ENCODE results near the gene NOXO1. TPM values are rescaled to one million over a fixed set of nuclear protein-coding genes. Genes with fewer than 3 reads are reported as not detected.

The NOXO1 gene
- total RNA-seq, 1 donor from 2014 or later = 1.5 TPM

GRCh38 chr16:2006317-2006716 lies 25.0 kb upstream of the NOXO1 start:
- peaks cover 2% of the 10 kb centered on the region for H3K36me3 Mint-ChIP-seq (ENCODE audit: insufficient read depth)
- peak overlapping the region; percentile 29 for H3K4me3 Mint-ChIP-seq (ENCODE audit: low read depth)
- H3K4me1 Mint-ChIP-seq (ENCODE audit: low read depth) = peaks cover 21% of the 10 kb centered on the region
- H3K27me3 Mint-ChIP-seq = no peaks in the 10 kb centered on the region
- TF ChIP-seq, protein P1, sequence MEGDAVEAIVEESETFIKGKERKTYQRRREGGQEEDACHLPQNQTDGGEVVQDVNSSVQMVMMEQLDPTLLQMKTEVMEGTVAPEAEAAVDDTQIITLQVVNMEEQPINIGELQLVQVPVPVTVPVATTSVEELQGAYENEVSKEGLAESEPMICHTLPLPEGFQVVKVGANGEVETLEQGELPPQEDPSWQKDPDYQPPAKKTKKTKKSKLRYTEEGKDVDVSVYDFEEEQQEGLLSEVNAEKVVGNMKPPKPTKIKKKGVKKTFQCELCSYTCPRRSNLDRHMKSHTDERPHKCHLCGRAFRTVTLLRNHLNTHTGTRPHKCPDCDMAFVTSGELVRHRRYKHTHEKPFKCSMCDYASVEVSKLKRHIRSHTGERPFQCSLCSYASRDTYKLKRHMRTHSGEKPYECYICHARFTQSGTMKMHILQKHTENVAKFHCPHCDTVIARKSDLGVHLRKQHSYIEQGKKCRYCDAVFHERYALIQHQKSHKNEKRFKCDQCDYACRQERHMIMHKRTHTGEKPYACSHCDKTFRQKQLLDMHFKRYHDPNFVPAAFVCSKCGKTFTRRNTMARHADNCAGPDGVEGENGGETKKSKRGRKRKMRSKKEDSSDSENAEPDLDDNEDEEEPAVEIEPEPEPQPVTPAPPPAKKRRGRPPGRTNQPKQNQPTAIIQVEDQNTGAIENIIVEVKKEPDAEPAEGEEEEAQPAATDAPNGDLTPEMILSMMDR (IDR thresholded peaks at IDR 0.05; ENCODE audit: unreplicated experiment) = no peak
- H3K27ac Mint-ChIP-seq = no peak overlapping the region
- H3K9me3 Mint-ChIP-seq (ENCODE audit: low read depth) = no peaks in the 10 kb centered on the region
- DNase-seq (ENCODE audit: low spot score, unreplicated experiment) = no peak

- H3K27ac Mint-ChIP-seq = no peak overlapping the region
- H3K9me3 Mint-ChIP-seq (ENCODE audit: low read depth) = no peaks in the 10 kb centered on the region
- TF ChIP-seq, protein P1 (IDR thresholded peaks at IDR 0.05; ENCODE audit: unreplicated experiment) = no peak
- DNase-seq (ENCODE audit: low spot score, unreplicated experiment) = no peak
- H3K4me3 Mint-ChIP-seq (ENCODE audit: low read depth) = no peak overlapping the region
- H3K27me3 Mint-ChIP-seq = no peaks in the 10 kb centered on the region
- peaks cover 4% of the 10 kb centered on the region for H3K36me3 Mint-ChIP-seq (ENCODE audit: insufficient read depth)
- peaks cover 21% of the 10 kb centered on the region for H3K4me1 Mint-ChIP-seq (ENCODE audit: low read depth)
Observed at GRCh38 chr16:2005646-2006045, 24.4 kb upstream of the NOXO1 start.

GRCh38 chr16:2004795-2005517 lies 23.7 kb upstream of the NOXO1 start:
- TF ChIP-seq, protein P1 (IDR thresholded peaks at IDR 0.05; ENCODE audit: unreplicated experiment) = no peak
- Mint-ChIP-seq H3K4me3 (ENCODE audit: low read depth) (no peak overlapping the region), H3K36me3 (ENCODE audit: insufficient read depth) (peaks cover 4% of the 10 kb centered on the region), H3K27ac (no peak overlapping the region), H3K9me3 (ENCODE audit: low read depth) (no peaks in the 10 kb centered on the region), H3K4me1 (ENCODE audit: low read depth) (peaks cover 17% of the 10 kb centered on the region), H3K27me3 (no peaks in the 10 kb centered on the region)
- DNase-seq (ENCODE audit: low spot score, unreplicated experiment) = no peak

DNA sequence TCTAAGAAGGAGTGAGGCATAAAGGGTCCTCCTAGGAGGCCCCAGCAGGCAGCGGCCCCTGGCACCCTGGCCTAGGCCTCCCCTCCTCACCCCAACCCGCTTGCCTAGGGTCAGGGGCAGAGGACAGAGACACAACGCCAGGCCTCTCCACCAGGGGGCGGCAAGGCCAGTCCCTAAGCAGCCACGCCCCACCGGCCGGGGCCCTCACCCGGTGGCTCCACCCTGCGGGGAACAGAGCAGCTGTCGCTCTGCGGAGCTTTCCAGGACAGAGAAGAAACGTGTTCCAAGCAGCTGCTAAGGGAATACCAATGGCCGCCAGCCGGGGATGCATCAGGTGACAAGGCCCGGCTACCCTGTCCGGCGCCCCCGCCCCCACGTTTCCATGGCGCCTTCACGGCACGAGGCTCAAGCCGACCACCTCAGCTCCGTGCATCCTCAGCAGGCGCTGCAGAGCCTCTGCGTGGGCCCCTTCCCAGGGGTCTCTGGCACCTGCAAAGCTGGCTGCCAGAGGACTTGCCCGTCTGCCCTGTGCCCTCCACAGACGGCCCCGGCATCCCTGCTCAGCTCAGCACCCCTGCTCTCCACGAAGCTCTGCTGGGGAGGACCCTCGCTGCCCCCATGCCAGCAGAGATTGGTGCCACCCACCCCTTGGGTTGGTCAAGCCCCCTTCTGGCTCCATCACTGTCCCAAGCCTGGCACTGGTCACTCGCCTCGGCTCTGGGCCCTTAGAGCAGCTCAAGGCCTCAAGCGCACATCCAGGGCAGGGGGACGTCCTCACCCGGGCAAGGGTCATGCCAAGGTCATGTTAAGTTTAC lies 22.8 kb upstream of the NOXO1 start:
- peak; percentile 93 for DNase-seq (ENCODE audit: low spot score, unreplicated experiment)
- Mint-ChIP-seq H3K9me3 (ENCODE audit: low read depth) (no peaks in the 10 kb centered on the region), H3K27me3 (no peaks in the 10 kb centered on the region), H3K36me3 (ENCODE audit: insufficient read depth) (peaks cover 4% of the 10 kb centered on the region), H3K27ac (no peak overlapping the region), H3K4me1 (ENCODE audit: low read depth) (peaks cover 17% of the 10 kb centered on the region), H3K4me3 (ENCODE audit: low read depth) (no peak overlapping the region)
- TF ChIP-seq, protein P1 (IDR thresholded peaks at IDR 0.05; ENCODE audit: unreplicated experiment) = peak; percentile 97

DNA sequence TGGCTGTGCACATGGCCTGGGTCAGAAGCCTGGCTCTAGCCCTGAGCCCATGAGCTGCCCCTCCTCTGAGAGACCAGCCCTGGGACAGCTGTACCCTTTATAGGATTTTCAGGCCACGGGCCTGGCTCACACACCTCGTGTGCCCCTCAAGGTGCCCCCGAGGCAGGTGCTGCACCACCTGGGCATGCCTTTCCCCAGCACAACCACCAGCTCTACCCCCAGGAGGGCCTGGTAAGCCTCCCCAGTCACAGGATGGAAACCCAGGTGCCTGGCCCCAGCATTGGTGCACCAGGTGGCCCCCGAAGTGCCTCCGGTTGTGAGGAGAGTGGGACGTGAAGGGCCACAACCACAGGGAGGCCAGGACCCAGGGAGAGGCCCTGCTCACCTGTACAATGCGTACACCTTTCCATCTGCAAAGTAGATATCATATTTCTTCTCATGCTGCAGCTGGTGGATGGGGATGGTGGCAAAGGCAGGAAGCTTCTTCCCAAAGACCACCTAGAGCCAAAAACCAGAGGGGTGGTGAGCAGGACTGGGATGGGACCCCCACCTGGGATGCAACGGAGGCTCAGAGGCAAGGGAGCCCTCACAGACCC lies 22.1 kb upstream of the NOXO1 start:
- no peak for DNase-seq (ENCODE audit: low spot score, unreplicated experiment)
- H3K27ac Mint-ChIP-seq = no peak overlapping the region
- H3K4me1 Mint-ChIP-seq (ENCODE audit: low read depth) = peaks cover 11% of the 10 kb centered on the region
- H3K9me3 Mint-ChIP-seq (ENCODE audit: low read depth) = no peaks in the 10 kb centered on the region
- H3K4me3 Mint-ChIP-seq (ENCODE audit: low read depth) = no peak overlapping the region
- TF ChIP-seq, protein P1 (IDR thresholded peaks at IDR 0.05; ENCODE audit: unreplicated experiment) = no peak
- no peaks in the 10 kb centered on the region for H3K27me3 Mint-ChIP-seq
- H3K36me3 Mint-ChIP-seq (ENCODE audit: insufficient read depth) = peaks cover 4% of the 10 kb centered on the region
